HCT116 (cell line): ENCODE data around the gene AGTPBP1. TPM values are rescaled to one million over a fixed set of nuclear protein-coding genes. Genes with fewer than 3 reads are reported as not detected.

Experiments used
- ATAC-seq: fragments of 200-7000 bp; cut with Tn5 transposase; 2 replicates; pipeline ENCODE4 v1.9.1; 2020; ENCODE audit warnings: mild to moderate bottlenecking, moderate library complexity
- BruUV-seq: library from RNA; stranded (reverse); fragments of 400-500 nt; replicated peaks from 2 replicates; lab custom pipeline; 2021; lab: Mats Ljungman, UMichigan
- CTCF ChIA-PET: fragments of 300-600 bp; sonication (Branson Sonifier 250); formaldehyde crosslinking; loops from one replicate; lab custom pipeline; 2021; ENCODE audit warnings: antibody characterized with exemption; lab: Charles Lee
- POLR2A ChIA-PET: fragments of 300-600, 350-600 bp; sonication (Branson Sonifier 250); formaldehyde crosslinking; loops from one replicate; lab custom pipeline; 2021; ENCODE audit warnings: antibody characterized with exemption; lab: Charles Lee
- RAD21 ChIA-PET, 2 experiments: fragments of 300-600 bp; sonication (Branson Sonifier 250); formaldehyde crosslinking; loops; one replicate each; lab custom pipeline; 2023; ENCODE audit warnings: low total read pairs in 2 of 2; ENCODE audit not compliant: uncharacterized antibody in 2 of 2, unreplicated experiment in 2 of 2, low non-redundant PET in 1 of 2; lab: Charles Lee
- DNase-seq: peaks from one replicate; pipeline ENCODE4 v3.0.0-alpha.2; 2010; ENCODE audit warnings: low read depth, low spot score
- H2AFZ ChIP-seq: fragments of 200-600 bp; shearing (Covaris generic), sonication (generic); 2 replicates; pipeline ENCODE4 v1.6.1; 2017; ENCODE audit warnings: low read depth, mixed run types, mixed read lengths, antibody characterized with exemption, low read length; ENCODE audit not compliant: poor library complexity, severe bottlenecking
- H3K27ac ChIP-seq: 2 replicates; pipeline ENCODE4 v1.5.1; 2012; ENCODE audit warnings: low read depth, low read length
- H3K27me3 ChIP-seq: fragments of 200-600 bp; sonication (generic); 2 replicates; pipeline ENCODE4 v1.6.1; 2016; ENCODE audit warnings: mixed run types, low read length, mixed read lengths; ENCODE audit not compliant: insufficient read depth
- H3K36me3 ChIP-seq, 2 experiments: fragments of 200-500 bp in 1 of 2; fragments of 200-600 bp in 1 of 2; sonication (Bioruptor generic) in 1 of 2; sonication (generic) in 1 of 2; 2 replicates each; pipeline versions ENCODE4 v1.5.1 to v1.6.1; 2014 to 2016; ENCODE audit warnings: low read length in 2 of 2, inconsistent platforms in 1 of 2, mixed read lengths in 1 of 2, mixed run types in 1 of 2; ENCODE audit not compliant: insufficient read depth in 2 of 2, control insufficient read depth in 1 of 2
- H3K4me1 ChIP-seq, 2 experiments: fragments of 200-600 bp in 1 of 2; sonication (generic) in 1 of 2; 2 replicates each; pipeline versions ENCODE4 v1.5.1 to v1.6.1; 2012 to 2017; ENCODE audit warnings: low read length in 2 of 2, inconsistent platforms in 1 of 2, mild to moderate bottlenecking in 1 of 2, mixed read lengths in 1 of 2, mixed run types in 1 of 2, moderate library complexity in 1 of 2; ENCODE audit not compliant: insufficient read depth in 2 of 2, control insufficient read depth in 1 of 2
- H3K4me2 ChIP-seq: fragments of 200-600 bp; sonication (generic); 2 replicates; pipeline ENCODE4 v1.6.1; 2017; ENCODE audit warnings: mixed run types, low read length, mixed read lengths
- H3K4me3 ChIP-seq, 2 experiments: fragments of 200-600 bp in 1 of 2; sonication (generic) in 1 of 2; replicated peaks in 1 of 2; 2 replicates each; pipeline ENCODE4 v1.5.1; 2011 to 2016; ENCODE audit warnings: low read length in 2 of 2, control low read depth in 1 of 2, low read depth in 1 of 2, mild to moderate bottlenecking in 1 of 2, mixed read lengths in 1 of 2, mixed run types in 1 of 2
- H3K79me2 ChIP-seq: fragments of 200-600 bp; sonication (generic); 2 replicates; pipeline ENCODE4 v1.6.1; 2017; ENCODE audit warnings: mild to moderate bottlenecking, mixed run types, low read length, moderate library complexity, mixed read lengths; ENCODE audit not compliant: insufficient read depth
- H3K9ac ChIP-seq: fragments of 200-600 bp; sonication (generic); 2 replicates; pipeline ENCODE4 v1.6.1; 2016; ENCODE audit warnings: low read length, mixed read lengths
- H3K9me2 ChIP-seq: fragments of 200-600 bp; sonication (generic), shearing (Covaris generic); 2 replicates; pipeline ENCODE4 v1.6.1; 2017; ENCODE audit warnings: mixed run types, mild to moderate bottlenecking, moderate library complexity; ENCODE audit not compliant: insufficient read depth
- H3K9me3 ChIP-seq, 2 experiments: fragments of 200-500 bp in 1 of 2; fragments of 200-600 bp in 1 of 2; sonication (Bioruptor generic) in 1 of 2; sonication (generic) in 1 of 2; 2 replicates each; pipeline ENCODE4 v1.6.1; 2014 to 2017; ENCODE audit warnings: low read length in 2 of 2, mixed read lengths in 2 of 2, inconsistent platforms in 1 of 2, low read depth in 1 of 2, mild to moderate bottlenecking in 1 of 2, mixed run types in 1 of 2, moderate library complexity in 1 of 2; ENCODE audit not compliant: control insufficient read depth in 1 of 2, insufficient read depth in 1 of 2
- H4K20me1 ChIP-seq: fragments of 200-600 bp; sonication (generic), shearing (Covaris generic); 2 replicates; pipeline ENCODE4 v1.6.1; 2017; ENCODE audit warnings: mixed run types, mild to moderate bottlenecking, moderate library complexity; ENCODE audit not compliant: insufficient read depth
- CEBPB ChIP-seq: IDR thresholded peaks from 2 replicates; pipeline ENCODE4 v1.6.1; 2012; ENCODE audit warnings: low read depth
- EGR1 ChIP-seq: IDR thresholded peaks from 2 replicates; pipeline ENCODE4 v1.6.1; 2012; ENCODE audit warnings: low read depth
- EZH2 ChIP-seq: fragments of 200-600 bp; sonication (generic); IDR thresholded peaks from 2 replicates; pipeline ENCODE4 v1.6.1; 2017; ENCODE audit warnings: antibody characterized with exemption, mixed run types
- EZH2phosphoT487 ChIP-seq: fragments of 200-600 bp; IDR thresholded peaks from 2 replicates; pipeline ENCODE4 v1.6.1; 2018; ENCODE audit warnings: antibody characterized with exemption, borderline replicate concordance
- FOSL1 ChIP-seq: IDR thresholded peaks from 2 replicates; pipeline ENCODE4 v1.6.1; 2012; ENCODE audit warnings: low read depth
- JUND ChIP-seq: IDR thresholded peaks from 2 replicates; pipeline ENCODE4 v1.6.1; 2012
- MAX ChIP-seq: IDR thresholded peaks from 2 replicates; pipeline ENCODE4 v1.6.1; 2012
- POLR2AphosphoS5 ChIP-seq: IDR thresholded peaks from 2 replicates; pipeline ENCODE4 v1.6.1; 2011; ENCODE audit warnings: mild to moderate bottlenecking, low read depth, low read length, moderate library complexity
- SIN3A ChIP-seq: IDR thresholded peaks from 2 replicates; pipeline ENCODE4 v1.6.1; 2012; ENCODE audit warnings: low read depth
- SP1 ChIP-seq: IDR thresholded peaks from 2 replicates; pipeline ENCODE4 v1.6.1; 2012; ENCODE audit warnings: low read depth
- YY1 ChIP-seq: IDR thresholded peaks from 2 replicates; pipeline ENCODE4 v1.6.1; 2011; ENCODE audit warnings: low read length, low read depth, moderate library complexity, mild to moderate bottlenecking; ENCODE audit not compliant: insufficient replicate concordance; ENCODE audit errors: extremely low read depth
- ZNF274 ChIP-seq: fragments of 200-500 bp; sonication (Bioruptor generic); IDR thresholded peaks from 2 replicates; pipeline ENCODE4 v1.6.1; 2014; ENCODE audit warnings: mild to moderate bottlenecking, low read depth, low read length, inconsistent platforms
- intact Hi-C: fragments of 100-400 bp; cut with micrococcal nuclease; formaldehyde crosslinking; loops from 2 replicates; pipeline ENCODE4 v1.10.0; 2022
- total RNA-seq: library from RNA; stranded (reverse); gene quantifications from one replicate; pipeline ENCODE4 v1.2.1, GENCODE V29; 2021; ENCODE audit not compliant: unreplicated experiment
- TF ChIP-seq, protein P1 (sequence below): IDR thresholded peaks from 2 replicates; pipeline ENCODE4 v1.6.1; 2012; ENCODE audit warnings: low read depth
- TF ChIP-seq, protein P2 (sequence below), 3 experiments: fragments of 200-600 bp in 1 of 3; sonication (generic) in 1 of 3; IDR thresholded peaks in 2 of 3; conservative IDR thresholded peaks in 1 of 3; 2 replicates each; pipeline ENCODE4 v1.5.1; 2012 to 2017; ENCODE audit warnings: low read depth in 2 of 3, low read length in 2 of 3, antibody characterized with exemption in 1 of 3, borderline replicate concordance in 1 of 3, control low read depth in 1 of 3, mild to moderate bottlenecking in 1 of 3, mixed read lengths in 1 of 3, mixed run types in 1 of 3, moderate library complexity in 1 of 3; ENCODE audit not compliant: insufficient read depth in 1 of 3

Gene AGTPBP1
- total RNA-seq, 1 experiment from 2014 or later, result 17.4 TPM

DNA sequence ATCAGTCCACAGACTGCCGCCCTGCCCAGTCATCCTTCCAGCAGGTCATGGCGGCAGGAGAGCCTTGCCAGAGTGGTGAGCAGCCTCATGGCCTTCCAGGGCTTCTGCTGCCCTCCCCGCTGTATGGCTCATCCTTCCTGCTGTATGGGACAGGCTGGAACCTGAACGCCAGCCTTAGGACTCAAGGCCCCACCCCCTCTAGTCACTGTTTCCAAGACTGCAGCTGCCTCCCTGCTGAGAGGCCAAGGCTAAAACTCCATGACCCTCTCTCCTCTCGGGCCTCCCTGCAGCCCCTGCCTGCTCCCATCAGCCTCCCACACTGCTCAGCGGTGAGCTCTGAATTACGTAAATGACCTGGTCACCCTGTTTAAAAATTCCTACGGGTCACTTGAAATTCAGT is 227.5 kb downstream of the AGTPBP1 start:
- no TSS peak for BruUV-seq
- TF ChIP-seq CEBPB (no peak), MAX (no peak), YY1 (no peak)
- TF ChIP-seq, all 23 proteins: peak for 0
- Histone ChIP-seq H3K4me3 (no peak overlapping the region), H3K9me3 (no peaks in the 10 kb centered on the region), H2AFZ (no peak overlapping the region), H3K27ac (no peak overlapping the region), H3K36me3 (no peaks in the 10 kb centered on the region), H3K9me2 (no peaks in the 10 kb centered on the region), H3K4me1 (peaks cover 4 to 27% of the 10 kb centered on the region in 2 experiments), H3K27me3 (no peaks in the 10 kb centered on the region), H3K9ac (no peak overlapping the region), H4K20me1 (no peaks in the 10 kb centered on the region), H3K4me2 (no peak overlapping the region), H3K79me2 (no peaks in the 10 kb centered on the region)
- POLR2A ChIA-PET, result no interaction called here
- DNase-seq (no peak), ATAC-seq (no peak)
- RAD21 ChIA-PET, result no interaction called here
- CTCF ChIA-PET, result no interaction called here
- intact Hi-C loops, result no loop called here

- Histone ChIP-seq H3K36me3 (no peaks in the 10 kb centered on the region), H3K27me3 (peaks cover 4% of the 10 kb centered on the region; the same call in 1 of the 2 replicates), H3K4me3 (no peak overlapping the region), H2AFZ (no peak overlapping the region), H3K9ac (no peak overlapping the region), H3K4me2 (no peak overlapping the region), H4K20me1 (no peaks in the 10 kb centered on the region), H3K9me2 (no peaks in the 10 kb centered on the region), H3K27ac (no peak overlapping the region), H3K79me2 (no peaks in the 10 kb centered on the region), H3K4me1 (peaks cover 0 to 15% of the 10 kb centered on the region in 2 experiments; a peak in 2 of 4 replicates), H3K9me3 (no peaks in the 10 kb centered on the region)
- ChIA-PET RAD21 (no interaction called here), POLR2A (no interaction called here), CTCF (no interaction called here)
- intact Hi-C loops, result no loop called here
- ATAC-seq (no peak), DNase-seq (no peak)
- TF ChIP-seq, protein P1, sequence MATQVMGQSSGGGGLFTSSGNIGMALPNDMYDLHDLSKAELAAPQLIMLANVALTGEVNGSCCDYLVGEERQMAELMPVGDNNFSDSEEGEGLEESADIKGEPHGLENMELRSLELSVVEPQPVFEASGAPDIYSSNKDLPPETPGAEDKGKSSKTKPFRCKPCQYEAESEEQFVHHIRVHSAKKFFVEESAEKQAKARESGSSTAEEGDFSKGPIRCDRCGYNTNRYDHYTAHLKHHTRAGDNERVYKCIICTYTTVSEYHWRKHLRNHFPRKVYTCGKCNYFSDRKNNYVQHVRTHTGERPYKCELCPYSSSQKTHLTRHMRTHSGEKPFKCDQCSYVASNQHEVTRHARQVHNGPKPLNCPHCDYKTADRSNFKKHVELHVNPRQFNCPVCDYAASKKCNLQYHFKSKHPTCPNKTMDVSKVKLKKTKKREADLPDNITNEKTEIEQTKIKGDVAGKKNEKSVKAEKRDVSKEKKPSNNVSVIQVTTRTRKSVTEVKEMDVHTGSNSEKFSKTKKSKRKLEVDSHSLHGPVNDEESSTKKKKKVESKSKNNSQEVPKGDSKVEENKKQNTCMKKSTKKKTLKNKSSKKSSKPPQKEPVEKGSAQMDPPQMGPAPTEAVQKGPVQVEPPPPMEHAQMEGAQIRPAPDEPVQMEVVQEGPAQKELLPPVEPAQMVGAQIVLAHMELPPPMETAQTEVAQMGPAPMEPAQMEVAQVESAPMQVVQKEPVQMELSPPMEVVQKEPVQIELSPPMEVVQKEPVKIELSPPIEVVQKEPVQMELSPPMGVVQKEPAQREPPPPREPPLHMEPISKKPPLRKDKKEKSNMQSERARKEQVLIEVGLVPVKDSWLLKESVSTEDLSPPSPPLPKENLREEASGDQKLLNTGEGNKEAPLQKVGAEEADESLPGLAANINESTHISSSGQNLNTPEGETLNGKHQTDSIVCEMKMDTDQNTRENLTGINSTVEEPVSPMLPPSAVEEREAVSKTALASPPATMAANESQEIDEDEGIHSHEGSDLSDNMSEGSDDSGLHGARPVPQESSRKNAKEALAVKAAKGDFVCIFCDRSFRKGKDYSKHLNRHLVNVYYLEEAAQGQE, result no peak
- TF ChIP-seq POLR2AphosphoS5 (no peak), SIN3A (no peak), EGR1 (no peak), ZNF274 (no peak), EZH2 (no peak), JUND (no peak), CEBPB (no peak), EZH2phosphoT487 (no peak), FOSL1 (no peak), SP1 (no peak), MAX (no peak)
- TF ChIP-seq, protein P2, sequence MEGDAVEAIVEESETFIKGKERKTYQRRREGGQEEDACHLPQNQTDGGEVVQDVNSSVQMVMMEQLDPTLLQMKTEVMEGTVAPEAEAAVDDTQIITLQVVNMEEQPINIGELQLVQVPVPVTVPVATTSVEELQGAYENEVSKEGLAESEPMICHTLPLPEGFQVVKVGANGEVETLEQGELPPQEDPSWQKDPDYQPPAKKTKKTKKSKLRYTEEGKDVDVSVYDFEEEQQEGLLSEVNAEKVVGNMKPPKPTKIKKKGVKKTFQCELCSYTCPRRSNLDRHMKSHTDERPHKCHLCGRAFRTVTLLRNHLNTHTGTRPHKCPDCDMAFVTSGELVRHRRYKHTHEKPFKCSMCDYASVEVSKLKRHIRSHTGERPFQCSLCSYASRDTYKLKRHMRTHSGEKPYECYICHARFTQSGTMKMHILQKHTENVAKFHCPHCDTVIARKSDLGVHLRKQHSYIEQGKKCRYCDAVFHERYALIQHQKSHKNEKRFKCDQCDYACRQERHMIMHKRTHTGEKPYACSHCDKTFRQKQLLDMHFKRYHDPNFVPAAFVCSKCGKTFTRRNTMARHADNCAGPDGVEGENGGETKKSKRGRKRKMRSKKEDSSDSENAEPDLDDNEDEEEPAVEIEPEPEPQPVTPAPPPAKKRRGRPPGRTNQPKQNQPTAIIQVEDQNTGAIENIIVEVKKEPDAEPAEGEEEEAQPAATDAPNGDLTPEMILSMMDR (IDR thresholded peaks at IDR 0.05 in 2 of 3, conservative IDR thresholded peaks at IDR 0.05 in 1 of 3; ENCODE audit: borderline replicate concordance in 1 of 3, insufficient read depth in 1 of 3, low read depth in 2 of 3, low read length in 2 of 3), result no peak
- BruUV-seq, result no TSS peak
These were observed 230.0 kb downstream of the AGTPBP1 start for GRCh38 chr9:85511746-85512145.
